Activated CD8-positive, alpha-beta memory T cell treated with anti-CD3 and anti-CD28 coated beads for 36 hours (primary cell): ENCODE results near the gene MRPS25. TPM values are rescaled to one million over a fixed set of nuclear protein-coding genes. Genes with fewer than 3 reads are reported as not detected.

Experiments
- CTCF ChIA-PET: fragments of 350-600 bp; sonication (Branson Sonifier 250); formaldehyde crosslinking; loops from one replicate; lab custom pipeline; 2021; ENCODE audit warnings: antibody characterized with exemption; lab: Charles Lee
- POLR2A ChIA-PET: fragments of 350-600 bp; sonication (Branson Sonifier 250); formaldehyde crosslinking; loops from one replicate; lab custom pipeline; 2021; ENCODE audit warnings: antibody characterized with exemption; lab: Charles Lee
- total RNA-seq, 2 experiments: library from RNA; stranded (reverse); gene quantifications; one replicate each; pipeline ENCODE4 v1.2.3, GENCODE V29; 2021

Gene MRPS25
- total RNA-seq, 2 experiments from 2014 or later = 90.5 to 90.8 TPM

DNA sequence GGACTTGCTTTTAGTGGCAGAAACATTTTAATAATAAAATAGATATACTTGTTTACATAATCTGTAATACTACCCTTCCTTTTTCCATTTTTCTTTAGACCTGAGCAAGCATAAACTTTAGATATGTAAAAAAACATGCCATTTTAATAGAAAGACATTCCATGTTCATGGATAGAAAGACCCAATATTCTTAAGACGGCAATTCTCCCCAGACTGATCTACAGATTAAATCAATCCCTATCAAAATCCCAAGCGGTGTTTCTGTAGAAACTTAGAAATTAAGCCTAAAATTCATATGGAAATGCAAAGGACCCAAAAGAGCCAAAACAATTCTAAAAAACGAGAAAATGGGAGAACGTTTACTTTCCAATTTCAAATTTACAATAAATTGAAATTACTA lies 11.6 kb downstream of the MRPS25 start:
- CTCF ChIA-PET = no interaction called here
- POLR2A ChIA-PET = no interaction called here

DNA sequence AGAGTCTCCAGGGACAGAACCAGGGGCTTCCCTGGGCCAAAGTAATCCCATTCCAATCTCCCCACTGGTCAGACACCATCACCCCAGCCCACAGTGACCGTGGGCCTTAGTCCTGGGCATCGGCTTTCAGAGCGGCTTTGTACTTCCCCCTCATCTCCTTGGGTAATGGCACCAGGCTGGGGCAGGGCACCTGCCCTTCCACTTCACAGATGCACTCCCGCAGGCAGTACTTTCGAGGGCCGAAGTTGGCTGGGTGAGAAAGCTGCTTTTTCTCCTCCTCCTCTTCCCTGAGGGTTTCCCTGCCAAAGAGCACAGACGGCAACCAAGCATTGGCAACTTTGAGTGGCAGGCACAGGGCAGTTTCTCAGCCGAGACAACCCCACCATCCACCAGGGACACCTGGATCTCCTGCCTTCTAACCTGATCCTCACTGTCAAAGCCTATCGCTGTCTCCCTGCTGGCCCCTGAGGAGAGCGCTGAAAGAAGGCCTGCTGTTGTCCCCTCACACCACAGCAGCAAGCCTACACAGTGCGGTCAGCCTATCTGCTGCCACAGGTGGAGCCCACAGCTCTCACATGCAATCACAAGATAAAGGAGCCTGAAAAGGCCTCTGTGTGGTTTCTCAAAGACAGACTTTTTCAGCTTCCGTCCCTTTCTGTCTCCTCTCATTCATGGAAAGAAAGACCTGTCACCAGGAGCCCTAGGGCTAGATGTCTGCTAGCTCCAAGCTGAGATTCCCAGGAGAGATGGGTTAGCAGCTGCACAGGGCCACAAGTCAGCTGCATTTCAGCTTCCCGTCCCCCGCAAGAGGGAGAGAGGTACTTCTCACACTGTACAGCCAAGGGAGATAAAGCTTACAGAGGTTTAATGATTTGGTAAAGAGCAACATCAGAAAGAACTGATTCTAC lies 12.5 kb downstream of the MRPS25 start:
- ChIA-PET POLR2A (interaction anchor here (1.0 kb wide), 1 partner anchor 9 kb away, joined by 3 read pairs; no protein-coding TSS in a partner anchor), CTCF (interaction anchor here (1.3 kb wide), 1 partner anchor 42 kb away, joined by 3 read pairs; no protein-coding TSS in a partner anchor)

DNA sequence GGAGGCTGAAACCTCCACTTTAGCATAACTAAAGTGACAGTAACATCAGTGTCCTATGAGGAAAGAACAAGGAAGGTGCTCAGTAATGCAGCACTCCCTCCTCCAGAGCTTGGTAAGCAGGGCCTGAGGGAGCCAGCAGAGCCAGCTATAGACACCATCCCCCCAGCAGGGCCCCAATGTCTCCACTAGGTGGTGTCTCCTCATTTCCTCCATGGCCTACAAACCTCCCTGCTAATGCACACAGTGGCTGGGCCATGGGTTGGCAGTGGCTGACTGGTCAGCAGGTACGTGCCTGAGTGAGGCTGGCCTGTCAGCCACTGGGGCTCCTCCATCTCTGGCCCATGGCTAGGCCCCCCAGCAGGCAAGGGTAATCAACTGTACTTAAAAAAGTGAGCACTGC lies 13.6 kb downstream of the MRPS25 start:
- ChIA-PET POLR2A (interaction anchor here (0.8 kb wide), 1 partner anchor 13 kb away, joined by 3 read pairs; no protein-coding TSS in a partner anchor), CTCF (interaction anchor here (0.6 to 1.3 kb wide), 5 partner anchors 8 to 125 kb away, joined by 3 to 9 read pairs (median 3); partner anchors contain the start of gene MRPS25)

- ChIA-PET POLR2A (interaction anchor here (0.8 kb wide), 1 partner anchor 14 kb away, joined by 3 read pairs; no protein-coding TSS in a partner anchor), CTCF (interaction anchor here (1.0 to 1.2 kb wide), 2 partner anchors 9 to 12 kb away, joined by 3 to 9 read pairs; no protein-coding TSS in a partner anchor)
Observed at GRCh38 chr3:15050405-15051092, 14.6 kb downstream of the MRPS25 start.

- CTCF ChIA-PET = interaction anchor here (1.2 to 1.5 kb wide), 2 partner anchors 11 to 15 kb away, joined by 3 read pairs; partner anchors contain the start of gene MRPS25
- POLR2A ChIA-PET = no interaction called here
Observed at GRCh38 chr3:15049584-15049983, 15.5 kb downstream of the MRPS25 start.

- POLR2A ChIA-PET = no interaction called here
- CTCF ChIA-PET = no interaction called here
Observed at GRCh38 chr3:15045667-15046066, 19.4 kb downstream of the MRPS25 start.

- ChIA-PET POLR2A (interaction anchor here (1.0 kb wide), 1 partner anchor 8 kb away, joined by 3 read pairs; no protein-coding TSS in a partner anchor), CTCF (no interaction called here)
Observed at GRCh38 chr3:15044326-15044725, 20.8 kb downstream of the MRPS25 start.

DNA sequence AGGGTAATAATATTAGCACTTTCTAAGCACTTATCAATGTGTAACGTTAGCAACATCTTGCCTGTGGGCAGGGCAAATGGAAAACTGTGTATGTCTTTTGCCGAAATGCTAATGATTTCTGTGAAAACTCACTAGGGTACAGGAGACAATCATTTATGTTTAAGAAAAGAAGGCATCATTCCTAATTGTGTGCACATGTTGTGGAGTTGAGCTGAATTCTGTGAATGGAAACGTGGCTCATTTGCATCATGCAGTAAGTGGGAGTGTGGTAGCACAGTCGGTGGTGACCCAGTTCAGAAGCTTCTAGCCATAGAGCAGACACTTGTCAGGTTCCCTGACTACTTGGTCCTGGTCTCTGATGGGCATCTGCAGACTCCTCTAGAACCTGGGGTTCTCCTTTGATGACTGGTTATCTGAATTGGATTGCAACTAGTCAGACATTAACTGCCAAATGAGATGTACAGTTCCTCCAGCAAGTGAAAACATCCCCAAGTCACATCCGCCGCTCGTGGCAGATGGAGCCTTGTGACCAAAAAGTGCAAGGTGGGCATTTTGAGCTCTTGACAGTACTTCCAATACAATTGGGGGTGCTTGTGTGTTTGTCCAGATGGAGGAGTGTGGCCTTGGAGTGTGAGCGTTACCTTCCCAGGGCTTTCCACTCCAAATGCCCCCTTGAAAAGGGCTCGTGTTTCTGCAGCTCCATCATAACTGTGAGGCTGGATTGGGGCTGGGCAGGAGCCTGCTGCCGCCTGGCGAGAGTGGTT lies 21.5 kb downstream of the MRPS25 start:
- ChIA-PET POLR2A (interaction anchor here (1.0 kb wide), 1 partner anchor 9 kb away, joined by 3 read pairs; no protein-coding TSS in a partner anchor), CTCF (no interaction called here)

GRCh38 chr3:15042936-15043335 lies 22.2 kb downstream of the MRPS25 start:
- CTCF ChIA-PET = no interaction called here
- POLR2A ChIA-PET = no interaction called here

- CTCF ChIA-PET = interaction anchor here (1.0 kb wide), 1 partner anchor 10 kb away, joined by 3 read pairs; no protein-coding TSS in a partner anchor
Observed at GRCh38 chr3:15041950-15042349, 23.2 kb downstream of the MRPS25 start.

GRCh38 chr3:15040844-15041243 lies 24.3 kb downstream of the MRPS25 start:
- ChIA-PET CTCF (no interaction called here), POLR2A (no interaction called here)

More at GRCh38 chr3:15041950-15042349, 23.2 kb downstream of the MRPS25 start:
- POLR2A ChIA-PET = no interaction called here

- ChIA-PET CTCF (interaction anchor here (1.2 kb wide), 1 partner anchor 12 kb away, joined by 3 read pairs; no protein-coding TSS in a partner anchor), POLR2A (no interaction called here)
Observed at GRCh38 chr3:15038306-15038705, 26.8 kb downstream of the MRPS25 start.

- POLR2A ChIA-PET = no interaction called here
- CTCF ChIA-PET = interaction anchor here (0.6 to 1.2 kb wide), 2 partner anchors 9 to 339 kb away, joined by 3 to 4 read pairs; no protein-coding TSS in a partner anchor
Observed at GRCh38 chr3:15033103-15033502, 32.0 kb downstream of the MRPS25 start.

DNA sequence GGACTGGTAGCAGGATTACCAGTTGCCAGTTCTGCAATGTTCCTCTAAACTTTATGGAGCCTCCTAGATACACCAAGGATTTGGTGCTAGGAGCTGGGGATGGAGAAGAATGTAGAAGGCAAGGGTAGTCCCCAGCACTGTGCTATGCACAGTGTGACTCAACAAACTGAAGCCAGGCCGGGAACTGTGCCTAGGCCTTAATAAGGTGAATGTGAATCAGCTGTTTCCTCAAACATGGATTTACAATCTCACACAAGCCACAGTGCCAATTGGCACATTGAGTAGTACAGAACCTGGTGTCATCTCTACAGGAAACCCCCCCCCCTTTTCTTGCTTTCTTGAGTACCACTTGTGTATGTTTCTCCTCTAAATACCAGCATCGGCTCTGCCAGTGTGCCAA lies 32.5 kb downstream of the MRPS25 start:
- ChIA-PET POLR2A (no interaction called here), CTCF (interaction anchor here (0.6 to 1.2 kb wide), 2 partner anchors 9 to 26 kb away, joined by 3 to 4 read pairs; no protein-coding TSS in a partner anchor)

DNA sequence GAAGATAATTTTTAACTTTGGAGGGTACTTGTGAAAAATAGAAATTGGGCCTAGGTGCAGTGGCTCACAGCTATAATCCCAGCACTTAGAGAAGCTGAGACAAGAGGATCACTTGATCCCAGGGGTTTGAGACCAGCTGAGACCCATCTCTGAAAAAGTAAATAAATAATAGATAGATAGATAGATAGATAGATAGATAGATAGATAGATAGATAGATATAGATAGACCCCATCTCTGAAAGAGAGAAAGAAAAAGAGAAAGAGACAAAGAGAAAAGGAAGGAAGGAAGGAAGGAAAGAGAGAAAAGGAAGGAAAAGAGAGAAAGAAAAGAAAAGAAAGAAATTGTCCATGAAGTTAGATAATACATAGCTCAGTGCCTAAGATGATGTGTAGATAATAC lies 35.5 kb downstream of the MRPS25 start:
- ChIA-PET POLR2A (no interaction called here), CTCF (no interaction called here)

GRCh38 chr3:15023719-15024118 lies 41.4 kb downstream of the MRPS25 start:
- ChIA-PET POLR2A (no interaction called here), CTCF (no interaction called here)

DNA sequence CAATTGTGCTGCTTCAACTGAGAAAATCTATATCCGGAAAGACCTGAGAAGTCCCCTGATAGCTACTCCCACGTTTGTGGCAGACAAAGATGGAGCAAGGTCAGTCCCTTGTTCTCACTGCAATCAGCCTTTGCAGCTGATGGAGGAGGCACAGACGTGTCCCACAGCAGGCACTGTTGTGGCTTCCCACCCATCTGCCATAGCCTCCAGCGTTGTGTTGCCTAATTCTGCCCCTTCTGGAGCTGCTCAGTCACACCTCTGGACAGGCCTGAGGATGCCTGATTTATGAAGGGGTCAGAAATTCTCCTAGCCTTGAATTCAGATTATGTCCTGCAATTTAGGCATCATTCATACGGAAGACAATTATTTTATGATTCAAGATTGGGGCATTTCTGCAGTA lies 41.9 kb downstream of the MRPS25 start:
- ChIA-PET POLR2A (no interaction called here), CTCF (interaction anchor here (1.2 kb wide), 1 partner anchor 86 kb away, joined by 3 read pairs; no protein-coding TSS in a partner anchor)

- ChIA-PET CTCF (interaction anchor here (0.6 kb wide), 1 partner anchor 96 kb away, joined by 3 read pairs; no protein-coding TSS in a partner anchor), POLR2A (no interaction called here)
Observed at GRCh38 chr3:15017191-15017590, 47.9 kb downstream of the MRPS25 start.

DNA sequence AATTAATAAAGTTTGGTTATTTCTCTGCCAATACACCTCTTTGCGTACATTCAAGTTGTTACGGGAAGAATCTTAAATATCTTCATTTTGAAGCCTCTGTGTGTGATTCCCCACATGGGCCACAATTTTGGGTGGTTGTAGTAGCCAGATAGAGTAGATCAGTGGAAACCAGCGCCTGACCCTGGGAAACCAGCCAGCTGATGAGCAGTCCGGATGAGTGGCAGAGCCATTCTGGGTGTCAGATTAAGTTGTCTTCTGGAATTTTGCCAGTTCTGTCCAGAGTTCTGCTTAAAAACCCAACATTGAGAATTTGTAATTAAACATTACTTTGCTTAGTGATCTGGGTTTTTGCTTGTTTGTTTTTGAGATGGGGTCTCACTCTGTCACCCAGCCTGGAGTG lies 49.7 kb downstream of the MRPS25 start:
- CTCF ChIA-PET = no interaction called here
- POLR2A ChIA-PET = no interaction called here
